Peyer's patch (tissue), 4 donors: ENCODE measurements around the gene SH3TC1. TPM values are rescaled to one million over a fixed set of nuclear protein-coding genes. Genes with fewer than 3 reads are reported as not detected.

Source experiments
- DNase-seq, 3 donors: peaks; one replicate each; pipeline ENCODE4 v3.0.0-alpha.2; 2017 to 2019
- H3K27ac ChIP-seq, 4 donors: fragments of 200-600 bp; sonication (generic); one replicate each; pipeline ENCODE4 v1.5.1; 2016 to 2019
- H3K27me3 ChIP-seq, 2 donors: fragments of 200-600 bp; sonication (generic); one replicate each; pipeline ENCODE4 v1.5.1; 2019
- H3K36me3 ChIP-seq, 3 donors: fragments of 200-600 bp; sonication (generic); one replicate each; pipeline ENCODE4 v1.5.1; 2016 to 2019
- H3K4me1 ChIP-seq, 4 donors: fragments of 200-600 bp; sonication (generic); one replicate each; pipeline ENCODE4 v1.5.1; 2016 to 2019
- H3K4me3 ChIP-seq, 4 donors: fragments of 200-600 bp; sonication (generic); 1 replicate in 3 of 4; 2 replicates in 1 of 4; pipeline ENCODE4 v1.5.1; 2016 to 2019; ENCODE audit warnings: mild to moderate bottlenecking in 1 of 4
- H3K9me3 ChIP-seq, 4 donors: fragments of 200-600 bp; sonication (generic); one replicate each; pipeline ENCODE4 v1.5.1; 2016 to 2019; ENCODE audit warnings: mild to moderate bottlenecking in 1 of 4
- POLR2A ChIP-seq, 2 donors: fragments of 450-650 bp; IDR thresholded peaks; one replicate each; pipeline ENCODE4 v1.5.1; 2017; ENCODE audit warnings: antibody characterized with exemption in 2 of 2, mild to moderate bottlenecking in 2 of 2, moderate library complexity in 2 of 2
- total RNA-seq, 4 donors: library from RNA; depleted of rRNA; stranded (reverse); fragments of >200 nt; gene quantifications; one replicate each; pipeline ENCODE4 v1.1.0, GENCODE V29; 2016
- TF ChIP-seq, protein P1 (sequence below), 6 experiments: fragments of 450-650 bp in 4 of 6; fragments of 200-600 bp in 2 of 6; sonication (generic) in 1 of 6; IDR thresholded peaks; one replicate each; pipeline ENCODE4 v1.5.1; 2017 to 2019; ENCODE audit warnings: antibody characterized with exemption in 6 of 6, mild to moderate bottlenecking in 3 of 6, moderate library complexity in 1 of 6

SH3TC1 gene
- total RNA-seq, 4 donors from 2014 or later = 4.2 to 88.3 (median 11.8) TPM

DNA sequence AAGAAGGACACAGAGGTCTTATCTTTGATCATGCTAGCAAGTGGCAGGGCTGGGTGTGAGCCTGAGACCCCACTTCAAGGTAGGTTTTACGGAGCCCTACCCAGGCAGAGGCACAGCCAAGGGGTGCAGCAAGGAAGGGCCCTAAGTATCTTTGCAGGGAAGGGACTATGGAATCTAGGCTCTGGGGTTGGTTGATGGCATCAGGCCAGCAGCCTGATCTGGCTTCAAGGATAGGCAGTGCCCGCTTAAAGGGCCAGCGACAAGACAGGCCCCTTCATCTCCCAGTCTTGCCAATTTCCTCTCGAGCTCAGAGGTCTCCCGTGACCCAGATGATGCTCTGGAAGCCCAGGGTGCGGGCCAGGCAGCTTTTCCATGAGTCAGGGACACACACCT lies 46.2 kb upstream of the SH3TC1 start:
- H3K27ac ChIP-seq = no peak overlapping the region
- H3K9me3 ChIP-seq = no peaks in the 10 kb centered on the region
- no peak for DNase-seq
- TF ChIP-seq POLR2A (IDR thresholded peaks at IDR 0.05) = no peak
- TF ChIP-seq, protein P1, sequence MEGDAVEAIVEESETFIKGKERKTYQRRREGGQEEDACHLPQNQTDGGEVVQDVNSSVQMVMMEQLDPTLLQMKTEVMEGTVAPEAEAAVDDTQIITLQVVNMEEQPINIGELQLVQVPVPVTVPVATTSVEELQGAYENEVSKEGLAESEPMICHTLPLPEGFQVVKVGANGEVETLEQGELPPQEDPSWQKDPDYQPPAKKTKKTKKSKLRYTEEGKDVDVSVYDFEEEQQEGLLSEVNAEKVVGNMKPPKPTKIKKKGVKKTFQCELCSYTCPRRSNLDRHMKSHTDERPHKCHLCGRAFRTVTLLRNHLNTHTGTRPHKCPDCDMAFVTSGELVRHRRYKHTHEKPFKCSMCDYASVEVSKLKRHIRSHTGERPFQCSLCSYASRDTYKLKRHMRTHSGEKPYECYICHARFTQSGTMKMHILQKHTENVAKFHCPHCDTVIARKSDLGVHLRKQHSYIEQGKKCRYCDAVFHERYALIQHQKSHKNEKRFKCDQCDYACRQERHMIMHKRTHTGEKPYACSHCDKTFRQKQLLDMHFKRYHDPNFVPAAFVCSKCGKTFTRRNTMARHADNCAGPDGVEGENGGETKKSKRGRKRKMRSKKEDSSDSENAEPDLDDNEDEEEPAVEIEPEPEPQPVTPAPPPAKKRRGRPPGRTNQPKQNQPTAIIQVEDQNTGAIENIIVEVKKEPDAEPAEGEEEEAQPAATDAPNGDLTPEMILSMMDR (IDR thresholded peaks at IDR 0.05) = no peak
- no peaks in the 10 kb centered on the region for H3K27me3 ChIP-seq
- peaks cover 0 to 6% (median 5%) of the 10 kb centered on the region in 4 donors for H3K4me1 ChIP-seq
- no peak overlapping the region for H3K4me3 ChIP-seq
- H3K36me3 ChIP-seq = no peaks in the 10 kb centered on the region

DNA sequence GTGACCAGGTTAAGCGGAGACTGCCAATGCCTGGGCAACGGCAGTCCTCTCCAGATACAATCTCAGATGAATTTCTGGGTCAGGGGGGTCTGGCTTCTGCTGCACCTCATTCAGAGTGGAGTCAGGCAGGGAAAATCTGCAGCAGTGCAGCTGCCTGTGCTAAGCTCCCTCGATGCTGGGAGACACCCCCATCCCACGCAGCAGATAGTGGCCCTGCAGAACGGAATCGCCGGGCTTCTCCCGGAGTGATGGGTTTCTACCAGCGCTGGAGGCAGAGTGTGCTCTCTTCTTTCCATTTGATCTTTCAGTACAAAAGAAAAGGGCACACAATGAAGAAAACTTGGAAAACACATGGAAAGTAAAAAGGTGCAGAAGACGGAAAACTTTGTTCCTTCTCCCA lies 45.6 kb upstream of the SH3TC1 start:
- H3K4me1 ChIP-seq = peaks cover 0 to 11% (median 10%) of the 10 kb centered on the region in 4 donors
- H3K4me3 ChIP-seq = no peak overlapping the region
- no peaks in the 10 kb centered on the region for H3K9me3 ChIP-seq
- no peaks in the 10 kb centered on the region for H3K27me3 ChIP-seq
- no peak overlapping the region for H3K27ac ChIP-seq
- no peak for DNase-seq
- TF ChIP-seq, protein P1 (IDR thresholded peaks at IDR 0.05) = no peak
- H3K36me3 ChIP-seq = no peaks in the 10 kb centered on the region

DNA sequence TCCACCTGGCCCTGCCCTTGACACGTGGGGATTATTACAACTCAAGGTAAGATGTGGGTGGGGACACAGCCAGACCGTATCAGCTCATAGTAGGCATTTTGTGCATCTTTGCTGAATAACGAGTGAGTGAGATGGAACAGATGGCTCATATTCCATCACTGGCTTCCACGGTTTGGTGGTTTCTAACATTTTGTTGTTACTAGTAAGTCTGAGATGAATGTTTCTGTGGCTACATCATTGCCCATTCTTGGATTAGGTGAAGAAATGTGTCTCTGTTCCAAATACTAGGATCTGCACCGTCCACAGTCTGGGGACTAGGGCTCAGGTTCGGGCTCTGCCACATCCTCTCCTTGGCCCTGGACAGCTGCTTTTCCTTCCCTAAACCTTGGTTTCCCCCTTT lies 44.0 kb upstream of the SH3TC1 start:
- Histone ChIP-seq H3K27me3 (no peaks in the 10 kb centered on the region), H3K27ac (no peak overlapping the region), H3K4me1 (peaks cover 0 to 19% (median 13%) of the 10 kb centered on the region in 4 donors), H3K9me3 (no peaks in the 10 kb centered on the region), H3K4me3 (no peak overlapping the region), H3K36me3 (no peaks in the 10 kb centered on the region)
- TF ChIP-seq, protein P1 (IDR thresholded peaks at IDR 0.05) = no peak
- no peak for TF ChIP-seq POLR2A (IDR thresholded peaks at IDR 0.05)
- DNase-seq = no peak

DNA sequence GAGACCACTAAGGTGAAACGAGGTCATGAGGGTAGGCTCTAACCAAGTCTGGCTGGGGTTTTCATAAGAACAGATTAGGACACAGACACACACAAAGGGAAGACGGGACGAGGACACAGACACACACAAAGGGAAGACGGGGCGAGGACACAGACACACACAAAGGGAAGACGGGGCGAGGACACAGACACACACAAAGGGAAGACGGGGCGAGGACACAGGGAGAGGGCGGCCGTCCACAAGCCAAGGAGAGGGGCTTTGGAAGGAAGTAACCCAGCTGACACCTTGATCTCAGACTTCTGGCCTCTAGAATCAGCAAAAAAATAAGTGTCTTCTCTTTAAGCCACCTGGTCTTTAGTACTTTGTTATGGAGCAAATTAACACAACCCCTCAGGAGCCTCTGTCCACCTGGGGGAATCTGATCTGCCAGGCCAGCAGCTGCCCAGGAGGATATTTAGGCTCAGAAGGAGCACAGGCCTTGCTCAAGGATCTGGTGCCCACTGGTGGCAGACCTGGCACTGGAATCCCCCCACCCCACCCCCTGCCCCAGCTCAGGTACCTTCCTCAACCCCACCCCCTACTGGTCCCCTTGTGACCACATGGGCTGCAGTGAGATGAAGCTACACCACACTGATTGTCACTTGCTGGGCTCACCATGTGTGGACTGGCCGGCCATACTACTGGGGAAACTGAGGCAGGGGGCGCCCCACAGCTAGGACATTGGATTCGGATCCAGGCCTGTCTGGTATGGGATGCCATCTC lies 43.2 kb upstream of the SH3TC1 start:
- Histone ChIP-seq H3K4me3 (no peak overlapping the region), H3K27ac (no peak overlapping the region)
- no peak for DNase-seq

DNA sequence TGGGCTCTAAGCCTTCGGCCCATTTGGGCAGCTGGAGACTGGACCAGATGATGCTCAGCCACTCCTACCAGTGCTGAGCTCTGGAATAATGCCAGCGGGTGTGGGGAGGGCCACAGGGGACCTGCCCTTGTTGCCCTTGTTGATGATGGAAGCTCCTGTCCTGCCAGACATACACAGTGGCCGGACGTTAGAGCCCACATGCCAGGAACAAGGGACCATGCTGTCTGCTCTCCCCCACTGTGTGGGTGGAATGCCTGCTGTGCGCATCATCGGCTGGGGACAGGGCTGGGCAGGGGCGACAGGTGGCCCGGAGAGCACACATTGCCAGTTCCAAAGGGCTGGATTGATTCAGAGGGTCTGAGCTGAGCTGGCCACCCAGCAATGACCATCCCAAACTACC lies 42.5 kb upstream of the SH3TC1 start:
- Histone ChIP-seq H3K9me3 (no peaks in the 10 kb centered on the region), H3K27me3 (no peaks in the 10 kb centered on the region), H3K27ac (no peak overlapping the region), H3K36me3 (no peaks in the 10 kb centered on the region), H3K4me3 (no peak overlapping the region), H3K4me1 (peaks cover 0 to 21% (median 13%) of the 10 kb centered on the region in 4 donors)
- TF ChIP-seq, protein P1 (IDR thresholded peaks at IDR 0.05) = no peak
- TF ChIP-seq POLR2A (IDR thresholded peaks at IDR 0.05) = no peak
- DNase-seq = no peak

More for the DNA sequence above, 43.2 kb upstream of the SH3TC1 start:
- Histone ChIP-seq H3K36me3 (no peaks in the 10 kb centered on the region), H3K27me3 (no peaks in the 10 kb centered on the region), H3K9me3 (no peaks in the 10 kb centered on the region), H3K4me1 (peaks cover 0 to 21% (median 13%) of the 10 kb centered on the region in 4 donors)
- TF ChIP-seq, protein P1 (IDR thresholded peaks at IDR 0.05) = no peak
- TF ChIP-seq POLR2A (IDR thresholded peaks at IDR 0.05) = no peak
